AG08396 (cell line): ENCODE results near the gene GTPBP1.
A peak's percentile ranks its signal among the peaks of the same experiment; 100 is the strongest.

Experiments used
- DNase-seq: peaks from one replicate; pipeline ENCODE4 v3.0.0; 2012; ENCODE audit warnings: low spot score, mixed read lengths

Gene GTPBP1

DNA sequence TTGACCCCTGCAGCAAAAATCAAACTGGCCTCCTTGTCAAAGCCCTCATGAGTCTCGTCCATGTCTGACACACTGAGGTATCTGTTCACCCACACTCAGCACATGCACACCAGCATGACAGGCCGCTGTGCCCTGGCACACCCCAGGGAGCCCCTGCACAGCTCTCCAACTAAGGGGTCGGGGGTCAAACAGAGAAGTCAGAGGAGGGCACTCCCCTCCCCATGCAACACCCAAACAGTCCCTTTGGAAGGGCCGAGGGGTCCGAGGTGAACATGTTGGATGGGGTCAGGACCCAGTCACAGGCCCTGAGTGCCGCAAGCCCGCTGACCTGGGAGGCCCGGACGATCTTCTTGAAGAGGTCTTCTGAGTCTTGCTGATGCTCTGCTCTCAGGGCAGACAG, 35.4 kb downstream of the GTPBP1 start:
- no peak for DNase-seq

DNA sequence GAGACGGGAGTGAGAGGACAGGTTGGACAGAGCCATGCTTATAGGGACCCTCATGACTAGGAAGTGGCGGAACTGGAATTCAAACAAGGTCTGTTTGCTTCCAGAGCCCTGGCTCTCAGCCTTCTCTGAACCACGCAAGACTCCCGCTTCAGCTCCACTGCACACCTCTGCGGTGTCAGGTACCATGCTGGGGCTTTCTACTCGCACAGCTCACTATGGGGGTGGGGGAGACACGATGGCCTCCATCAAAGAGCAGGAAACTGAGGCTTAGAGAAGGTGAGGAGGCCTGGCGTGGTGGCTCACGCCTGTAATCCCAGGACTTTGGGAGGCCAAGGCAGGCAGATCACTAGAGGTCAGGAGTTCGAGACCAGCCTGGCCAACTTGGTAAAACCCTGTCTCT, 35.8 kb downstream of the GTPBP1 start:
- DNase-seq: no peak

- no peak for DNase-seq
These were observed 36.6 kb downstream of the GTPBP1 start for GRCh38 chr22:38742176-38742942.

GRCh38 chr22:38744981-38745380, 39.2 kb downstream of the GTPBP1 start:
- DNase-seq: no peak

GRCh38 chr22:38745676-38746460, 40.1 kb downstream of the GTPBP1 start:
- DNase-seq: no peak

DNA sequence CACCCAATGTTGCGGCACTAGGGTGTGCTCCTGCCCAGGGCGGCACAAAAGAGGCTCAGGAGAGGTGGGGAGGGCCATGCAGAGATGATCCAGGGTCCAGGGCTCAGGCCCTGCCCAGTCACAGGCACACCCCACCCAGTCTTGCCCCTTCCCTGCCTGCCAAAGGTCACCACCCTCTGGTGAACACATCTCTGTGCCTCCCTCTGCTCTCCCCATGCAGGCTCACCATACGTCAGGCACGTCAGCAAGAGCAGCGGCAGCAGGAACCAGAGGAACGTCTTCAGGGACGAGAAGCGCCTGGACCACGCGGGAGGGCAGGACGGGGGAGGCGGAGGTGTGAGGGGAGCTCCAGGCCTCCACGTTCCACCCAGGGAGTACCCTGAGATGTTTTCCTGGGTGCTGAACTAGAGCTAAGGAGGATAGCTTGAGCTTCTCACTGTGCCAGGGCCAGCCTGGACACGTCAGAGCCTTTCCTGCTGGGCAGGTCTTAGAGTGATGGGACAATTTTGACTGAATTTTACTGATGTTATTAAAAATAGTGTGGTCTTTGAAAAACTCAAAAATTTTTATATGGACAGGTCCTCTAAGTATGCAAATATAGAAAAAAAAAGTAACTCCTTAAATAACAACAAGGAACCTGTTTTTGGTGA, 42.9 kb downstream of the GTPBP1 start:
- DNase-seq: no peak

GRCh38 chr22:38750104-38750503, 44.4 kb downstream of the GTPBP1 start:
- no peak for DNase-seq

GRCh38 chr22:38750638-38751037, 44.9 kb downstream of the GTPBP1 start:
- DNase-seq: no peak

DNA sequence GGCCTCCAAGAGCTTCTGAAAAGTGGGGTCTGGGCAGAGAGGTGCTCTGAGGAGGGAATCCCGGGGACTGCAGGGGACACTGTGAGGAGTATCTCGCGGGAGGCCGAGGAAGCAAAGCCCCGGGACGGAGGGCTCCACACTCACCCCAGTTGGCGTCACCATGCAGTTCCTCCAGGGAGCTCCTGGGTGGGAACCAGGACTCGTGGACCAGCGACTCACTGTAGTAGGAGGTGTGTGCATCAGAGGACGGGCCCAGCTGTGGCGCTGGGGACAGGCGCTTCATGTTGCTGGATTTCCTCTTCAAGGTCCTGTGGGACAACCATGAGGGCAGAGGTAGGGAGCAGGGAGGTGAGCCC, 45.3 kb downstream of the GTPBP1 start:
- no peak for DNase-seq

DNA sequence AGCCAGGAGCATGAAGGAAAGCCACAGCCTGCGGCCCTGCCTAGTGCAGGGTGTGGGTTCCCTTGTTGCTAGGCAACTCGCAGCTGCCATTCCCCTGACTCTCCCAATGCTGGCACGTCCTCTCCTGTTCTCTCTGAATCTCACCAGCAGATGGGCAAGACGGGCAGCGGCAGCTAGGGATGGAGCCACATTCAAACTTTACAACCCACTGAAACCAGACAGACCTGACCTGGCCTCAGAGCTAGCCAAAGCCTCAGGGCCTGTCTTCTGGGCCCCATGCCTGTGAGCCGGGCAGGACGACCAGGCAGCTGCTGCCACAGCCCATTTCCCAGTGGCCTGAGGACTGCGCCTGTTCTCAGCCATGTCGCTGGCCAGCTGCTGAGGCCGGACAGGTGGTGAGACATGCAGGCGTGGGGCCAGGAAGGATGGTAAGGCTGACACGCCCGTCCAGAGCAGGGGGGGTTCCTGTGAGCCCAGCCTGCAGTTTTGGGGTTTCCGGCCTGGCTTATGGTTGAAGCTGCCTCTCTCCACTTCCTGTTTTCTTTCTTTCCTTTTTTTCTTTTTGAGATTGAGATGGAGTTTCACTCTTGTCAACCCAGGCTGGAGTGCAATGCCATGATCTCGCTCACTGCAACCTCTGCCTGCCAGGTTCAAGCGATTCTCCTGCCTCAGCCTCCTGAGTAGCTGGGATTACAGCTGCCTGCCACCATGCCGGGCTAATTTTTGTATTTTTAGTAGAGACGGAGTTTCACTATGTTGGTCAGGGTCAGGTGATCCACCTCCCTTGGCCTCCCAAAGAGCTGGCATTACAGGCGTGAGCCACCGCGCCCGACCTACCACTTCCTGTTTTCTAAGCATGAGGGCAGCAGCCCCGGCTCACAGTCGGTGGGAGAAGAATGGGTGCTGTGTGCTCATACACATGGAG, 45.9 kb downstream of the GTPBP1 start:
- no peak for DNase-seq

DNA sequence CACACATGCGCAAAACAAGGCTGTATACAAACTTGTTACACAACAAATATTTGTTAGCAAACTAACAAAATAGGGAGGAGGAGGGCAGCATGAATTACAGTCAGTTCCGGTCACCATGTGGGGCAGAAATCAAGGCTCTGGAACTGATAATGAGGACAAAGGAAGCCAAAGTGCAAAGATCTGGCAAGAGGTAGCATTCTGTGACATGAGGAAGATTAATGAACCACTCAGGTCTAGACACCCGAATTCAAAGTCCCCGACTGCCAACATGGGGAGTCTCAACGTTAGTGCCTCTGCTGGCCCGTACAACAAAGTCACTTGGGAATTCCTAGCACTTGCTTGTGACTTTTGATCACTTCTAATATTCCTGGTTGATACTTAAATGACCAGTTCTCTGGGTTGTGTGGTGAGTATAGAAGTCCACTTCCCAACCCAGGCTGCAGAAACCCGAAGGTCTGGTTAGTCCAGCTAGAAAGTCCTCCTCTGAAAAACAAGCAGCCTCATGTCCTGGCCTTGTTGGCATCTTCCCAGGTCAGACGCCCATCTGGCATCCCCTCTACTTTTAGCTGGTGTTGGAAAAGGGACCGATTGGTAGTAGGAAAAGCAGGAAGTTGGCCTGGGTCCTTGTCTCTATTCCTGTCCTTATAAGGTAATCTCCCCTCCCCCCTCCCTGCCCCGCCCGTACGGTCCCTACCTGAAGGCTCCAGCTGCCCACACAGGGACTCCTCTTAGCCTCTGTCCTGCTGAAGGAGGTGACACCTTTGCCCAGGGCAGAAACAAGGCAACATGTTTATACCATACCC, 48.4 kb downstream of the GTPBP1 start:
- peak; percentile 42 for DNase-seq

DNA sequence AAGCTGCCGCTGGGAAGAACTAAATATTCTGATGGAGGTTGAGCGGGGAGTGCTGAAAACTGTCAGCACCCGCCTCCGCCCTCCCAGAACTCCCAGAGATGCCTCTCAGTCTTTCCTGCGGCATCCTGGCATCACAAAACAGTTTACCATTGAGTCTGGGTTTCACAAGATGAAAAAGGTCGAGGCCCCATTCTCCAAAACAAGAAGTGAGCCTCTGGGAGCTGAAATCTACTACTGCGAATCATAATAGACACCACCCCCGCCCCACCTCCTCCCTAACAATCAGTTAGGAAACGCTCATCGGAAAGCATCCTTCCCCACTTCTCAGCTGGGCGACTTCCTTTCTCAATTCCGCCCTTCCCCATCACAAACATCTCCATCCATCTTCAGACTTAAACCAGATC, 49.0 kb downstream of the GTPBP1 start:
- DNase-seq: peak; percentile 62

GRCh38 chr22:38755155-38755910, 49.6 kb downstream of the GTPBP1 start:
- peak; percentile 97 for DNase-seq

DNA sequence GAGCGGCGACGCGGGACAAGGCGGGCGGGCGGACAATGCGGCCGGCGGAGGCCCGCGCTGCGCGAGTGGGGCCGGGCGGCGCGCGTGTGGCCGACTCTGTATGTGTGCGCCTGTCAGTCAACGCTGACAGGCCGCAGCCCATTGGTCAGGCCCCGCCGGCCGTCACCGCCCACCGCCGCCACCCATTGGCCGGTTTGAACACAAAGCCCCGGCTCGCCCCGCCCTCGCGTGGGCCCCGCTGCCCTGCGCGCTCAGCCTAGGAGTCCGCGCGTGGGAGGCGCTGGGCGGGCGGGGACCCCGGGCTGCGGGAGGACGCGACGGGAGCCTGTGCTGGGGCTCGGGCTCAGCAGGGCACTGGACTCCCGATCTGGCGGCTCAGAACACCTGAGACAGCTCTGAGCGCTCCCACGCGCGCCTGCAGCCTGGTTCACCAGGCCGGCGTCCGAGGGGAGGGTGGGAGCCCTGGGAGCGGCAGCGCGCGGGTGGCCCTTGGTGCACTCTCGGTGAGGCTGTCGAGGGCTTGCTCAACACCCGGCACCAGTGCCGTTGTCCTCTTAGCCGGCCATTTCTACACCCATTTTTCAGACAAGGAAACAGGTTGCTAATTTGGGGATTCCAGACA, 50.3 kb downstream of the GTPBP1 start, which contains the start of gene SUN2:
TSS of gene SUN2 (minus strand) at position 88 of the 622 bp plus-strand sequence. CDS start 3,370 bp downstream, outside the sequence.
- DNase-seq: peak; percentile 99

DNA sequence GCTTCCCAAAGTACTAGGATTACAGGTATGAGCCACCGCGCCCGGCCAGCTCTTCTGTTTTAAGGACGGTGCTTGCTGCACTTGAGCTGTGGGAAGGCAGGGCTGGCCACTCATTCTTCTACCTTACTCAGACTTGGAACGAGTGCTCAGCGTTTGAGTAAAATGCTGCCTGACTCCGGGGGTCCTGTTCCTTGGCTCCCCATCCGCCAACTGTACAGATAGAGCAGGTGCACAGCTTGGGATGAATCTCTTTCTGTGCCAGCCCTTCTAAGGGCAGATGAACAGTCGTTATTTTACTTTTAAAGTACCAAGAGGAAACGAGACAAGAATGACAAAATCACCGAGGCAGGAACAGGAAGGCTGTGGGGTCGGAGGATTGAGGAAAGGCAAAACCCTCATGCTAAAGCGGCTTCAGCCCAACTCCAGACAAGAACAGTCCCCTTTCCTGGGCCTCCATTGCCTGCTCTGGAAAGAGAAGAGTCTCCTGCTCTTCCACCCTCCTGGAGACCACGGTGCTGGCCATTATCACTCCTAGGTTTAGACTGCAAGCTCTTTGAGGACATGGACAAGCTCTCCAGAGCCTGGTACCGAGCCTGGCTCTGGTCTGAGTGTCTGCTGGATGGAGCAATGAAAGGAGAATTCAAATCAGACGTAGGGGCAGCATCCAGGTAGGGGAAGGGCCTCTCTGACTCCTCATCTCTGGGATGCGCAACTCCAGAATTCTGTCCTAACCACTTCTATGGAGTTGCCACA, 51.1 kb downstream of the GTPBP1 start:
- no peak for DNase-seq

- DNase-seq: no peak
These were observed 51.7 kb downstream of the GTPBP1 start for GRCh38 chr22:38757464-38757757.

DNA sequence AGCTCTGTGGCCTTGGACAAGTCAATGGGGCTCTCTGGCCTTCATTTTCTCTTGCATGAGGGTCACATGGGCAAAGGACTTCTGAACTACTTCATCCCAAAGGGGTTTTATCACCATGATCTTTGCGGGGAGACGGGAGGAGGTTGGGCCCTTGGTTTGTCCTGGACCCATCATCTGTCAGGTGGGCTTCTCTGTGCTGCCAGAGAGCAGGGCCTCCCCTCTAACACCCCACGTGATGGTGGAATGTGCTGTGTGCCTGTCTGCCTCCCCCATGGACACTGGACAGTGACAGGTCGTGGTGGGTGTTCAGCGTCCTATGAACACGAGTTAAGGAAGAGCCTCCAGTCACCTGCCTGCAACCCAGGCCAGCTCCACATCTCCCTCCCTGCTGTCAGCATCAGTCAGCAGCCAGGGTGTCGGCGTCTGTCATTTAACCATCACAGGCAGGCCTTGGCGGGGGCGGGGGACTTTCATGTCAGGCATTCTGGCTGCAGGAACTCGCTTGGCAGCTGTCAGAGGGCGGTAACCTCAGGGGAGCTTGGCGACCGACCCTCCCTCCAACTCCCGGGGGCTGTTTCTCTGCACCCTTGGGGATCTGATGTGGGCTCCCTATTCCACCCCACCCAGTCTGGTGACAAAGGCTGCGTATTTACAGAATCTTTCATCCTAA, 52.7 kb downstream of the GTPBP1 start:
- no peak for DNase-seq

DNA sequence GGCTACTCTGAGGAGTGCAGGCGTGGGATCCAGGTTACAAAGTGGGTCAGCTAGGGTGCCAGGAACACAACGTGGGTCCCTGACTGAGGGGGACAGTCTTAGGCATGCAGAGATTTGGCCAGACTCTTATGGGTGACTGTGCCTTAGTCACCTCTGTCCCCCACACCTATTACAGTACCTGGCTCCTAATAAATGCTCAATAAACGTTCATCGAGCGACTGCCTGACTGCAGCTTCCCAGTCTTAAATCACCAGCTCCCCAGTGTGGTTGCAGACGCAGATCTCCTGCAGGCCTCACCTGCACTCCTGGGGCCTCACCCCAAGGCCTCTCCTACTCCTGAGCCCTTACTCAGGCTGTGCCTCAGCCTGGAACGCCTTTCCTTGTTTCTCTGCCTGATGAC, 53.3 kb downstream of the GTPBP1 start:
- no peak for DNase-seq
